K562 (cell line): ENCODE measurements around the gene GADD45GIP1. TPM values are rescaled to one million over a fixed set of nuclear protein-coding genes. Genes with fewer than 3 reads are reported as not detected.
A peak's percentile ranks its signal among the peaks of the same experiment; 100 is the strongest.

Source experiments
- ESRRA ChIP-seq: fragments of 450-650 bp; IDR thresholded peaks from 2 replicates; pipeline ENCODE4 v1.6.1; 2014; ENCODE audit warnings: low read depth, mild to moderate bottlenecking, moderate library complexity, borderline replicate concordance
- HMGN3 ChIP-seq: IDR thresholded peaks from 2 replicates; pipeline ENCODE4 v1.6.1; 2011; ENCODE audit warnings: borderline replicate concordance, low read depth, mild to moderate bottlenecking, mixed read lengths, low read length; ENCODE audit not compliant: insufficient read length; ENCODE audit errors: extremely low read depth
- IRF2 ChIP-seq: sonication (generic); formaldehyde crosslinking; IDR thresholded peaks from 2 replicates; pipeline ENCODE4 v1.8.1; 2022; ENCODE audit warnings: mild to moderate bottlenecking, missing genetic modification reagents
- PHB2 ChIP-seq: fragments of 450-650 bp; IDR thresholded peaks from 2 replicates; pipeline ENCODE4 v1.6.1; 2017; ENCODE audit warnings: low read depth
- RBM34 ChIP-seq: fragments of 200-400 bp; formaldehyde crosslinking; IDR thresholded peaks from 2 replicates; pipeline ENCODE4 v1.6.1; 2018; ENCODE audit warnings: low read length, borderline replicate concordance; ENCODE audit not compliant: insufficient read depth
- ZNF232 ChIP-seq: sonication (generic); formaldehyde crosslinking; IDR thresholded peaks from 2 replicates; pipeline ENCODE4 v1.8.0; 2022; ENCODE audit warnings: mild to moderate bottlenecking, missing genetic modification reagents
- polyA plus RNA-seq, 8 experiments: library from polyadenylated mRNA; depleted of rRNA in 4 of 8; stranded (reverse) in 5 of 8; unstranded in 3 of 8; fragments of >200 nt; fragmentation: Nextera tagmentation in 2 of 8; fragmentation: Illumina TruSeq in 1 of 8; extraction: Ambion mirVana in 2 of 8; extraction: Trizol in 1 of 8; gene quantifications; 2 replicates each; pipeline versions ENCODE4 v1.2.1 to v1.2.3, GENCODE V29; 2011 to 2014; ENCODE audit warnings: inconsistent platforms in 1 of 8, missing spikeins in 1 of 8
- total RNA-seq, 7 experiments: library from RNA; depleted of rRNA in 6 of 7; stranded (reverse); fragments of >200 nt in 6 of 7; fragmentation: Illumina TruSeq in 2 of 7; extraction: Trizol in 2 of 7; gene quantifications; 2 replicates each; pipeline versions ENCODE4 v1.2.1 to v1.2.3, GENCODE V29; 2011 to 2021; ENCODE audit warnings: low replicate concordance in 1 of 7
- TF ChIP-seq, protein P1 (sequence below): fragments of 450-650 bp; IDR thresholded peaks from 2 replicates; pipeline ENCODE4 v1.6.1; 2016; ENCODE audit warnings: mild to moderate bottlenecking, moderate library complexity
- TF ChIP-seq, protein P2 (sequence below): sonication (generic); formaldehyde crosslinking; IDR thresholded peaks from 2 replicates; pipeline ENCODE4 v1.8.0; 2022; ENCODE audit warnings: mild to moderate bottlenecking, missing genetic modification reagents
- TF ChIP-seq, protein P3 (sequence below): fragments of 250-450 bp; sonication (Bioruptor Pico); IDR thresholded peaks from 2 replicates; pipeline ENCODE4 v1.4.0; 2020; ENCODE audit warnings: mild to moderate bottlenecking
- TF ChIP-seq, protein P4 (sequence below), 2 experiments: fragments of 450-650 bp; IDR thresholded peaks; 2 replicates each; pipeline ENCODE4 v1.6.1; 2016

GADD45GIP1 gene
- total and polyA plus RNA-seq, 9 of the 15 experiments (the other 6 are each of a cell fraction or from before 2014, with no cell fraction given): 5.1 to 161 (median 29.2) TPM

DNA sequence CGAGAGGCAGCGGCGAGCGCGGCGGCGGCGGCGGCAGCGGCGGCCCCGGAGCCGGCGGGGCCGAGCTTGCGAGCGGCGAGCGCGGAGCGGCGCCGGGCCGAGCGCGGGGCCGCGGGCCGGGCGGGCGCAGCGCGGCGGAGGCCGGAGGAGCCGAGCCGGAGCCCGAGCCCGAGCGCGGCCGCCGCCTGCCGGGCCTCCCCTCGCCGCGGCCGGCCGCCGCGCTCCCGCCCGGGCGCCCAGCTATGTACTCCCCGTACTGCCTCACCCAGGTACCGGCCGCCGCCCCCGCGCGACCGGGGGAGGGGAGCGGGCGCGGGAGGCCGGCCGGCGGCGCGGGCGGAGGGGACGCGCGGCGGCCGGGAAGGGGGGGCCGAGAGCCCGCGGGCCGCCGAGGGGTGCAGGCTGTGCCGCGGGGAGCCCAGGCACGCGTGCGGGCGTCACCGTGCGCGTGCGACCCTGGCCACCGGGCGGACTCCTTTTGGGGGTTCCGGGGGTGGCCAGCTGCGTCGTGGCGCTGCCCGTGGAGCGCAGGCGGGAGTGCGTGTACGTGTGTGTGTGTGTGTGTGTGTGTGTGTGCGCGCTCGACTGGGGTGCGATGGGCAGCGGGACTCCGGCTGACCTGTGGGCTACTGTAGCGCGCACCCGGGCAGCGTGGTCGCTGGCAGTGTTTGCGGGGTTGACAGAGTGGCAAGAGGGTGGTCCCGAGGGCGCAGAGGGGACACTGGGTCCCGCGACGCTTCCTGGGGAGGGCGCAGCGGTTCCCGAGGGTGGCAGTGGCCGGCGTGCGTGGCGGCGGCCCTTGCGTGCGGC, 38.8 kb upstream of the GADD45GIP1 start (continued):
- TF ChIP-seq, protein P1, sequence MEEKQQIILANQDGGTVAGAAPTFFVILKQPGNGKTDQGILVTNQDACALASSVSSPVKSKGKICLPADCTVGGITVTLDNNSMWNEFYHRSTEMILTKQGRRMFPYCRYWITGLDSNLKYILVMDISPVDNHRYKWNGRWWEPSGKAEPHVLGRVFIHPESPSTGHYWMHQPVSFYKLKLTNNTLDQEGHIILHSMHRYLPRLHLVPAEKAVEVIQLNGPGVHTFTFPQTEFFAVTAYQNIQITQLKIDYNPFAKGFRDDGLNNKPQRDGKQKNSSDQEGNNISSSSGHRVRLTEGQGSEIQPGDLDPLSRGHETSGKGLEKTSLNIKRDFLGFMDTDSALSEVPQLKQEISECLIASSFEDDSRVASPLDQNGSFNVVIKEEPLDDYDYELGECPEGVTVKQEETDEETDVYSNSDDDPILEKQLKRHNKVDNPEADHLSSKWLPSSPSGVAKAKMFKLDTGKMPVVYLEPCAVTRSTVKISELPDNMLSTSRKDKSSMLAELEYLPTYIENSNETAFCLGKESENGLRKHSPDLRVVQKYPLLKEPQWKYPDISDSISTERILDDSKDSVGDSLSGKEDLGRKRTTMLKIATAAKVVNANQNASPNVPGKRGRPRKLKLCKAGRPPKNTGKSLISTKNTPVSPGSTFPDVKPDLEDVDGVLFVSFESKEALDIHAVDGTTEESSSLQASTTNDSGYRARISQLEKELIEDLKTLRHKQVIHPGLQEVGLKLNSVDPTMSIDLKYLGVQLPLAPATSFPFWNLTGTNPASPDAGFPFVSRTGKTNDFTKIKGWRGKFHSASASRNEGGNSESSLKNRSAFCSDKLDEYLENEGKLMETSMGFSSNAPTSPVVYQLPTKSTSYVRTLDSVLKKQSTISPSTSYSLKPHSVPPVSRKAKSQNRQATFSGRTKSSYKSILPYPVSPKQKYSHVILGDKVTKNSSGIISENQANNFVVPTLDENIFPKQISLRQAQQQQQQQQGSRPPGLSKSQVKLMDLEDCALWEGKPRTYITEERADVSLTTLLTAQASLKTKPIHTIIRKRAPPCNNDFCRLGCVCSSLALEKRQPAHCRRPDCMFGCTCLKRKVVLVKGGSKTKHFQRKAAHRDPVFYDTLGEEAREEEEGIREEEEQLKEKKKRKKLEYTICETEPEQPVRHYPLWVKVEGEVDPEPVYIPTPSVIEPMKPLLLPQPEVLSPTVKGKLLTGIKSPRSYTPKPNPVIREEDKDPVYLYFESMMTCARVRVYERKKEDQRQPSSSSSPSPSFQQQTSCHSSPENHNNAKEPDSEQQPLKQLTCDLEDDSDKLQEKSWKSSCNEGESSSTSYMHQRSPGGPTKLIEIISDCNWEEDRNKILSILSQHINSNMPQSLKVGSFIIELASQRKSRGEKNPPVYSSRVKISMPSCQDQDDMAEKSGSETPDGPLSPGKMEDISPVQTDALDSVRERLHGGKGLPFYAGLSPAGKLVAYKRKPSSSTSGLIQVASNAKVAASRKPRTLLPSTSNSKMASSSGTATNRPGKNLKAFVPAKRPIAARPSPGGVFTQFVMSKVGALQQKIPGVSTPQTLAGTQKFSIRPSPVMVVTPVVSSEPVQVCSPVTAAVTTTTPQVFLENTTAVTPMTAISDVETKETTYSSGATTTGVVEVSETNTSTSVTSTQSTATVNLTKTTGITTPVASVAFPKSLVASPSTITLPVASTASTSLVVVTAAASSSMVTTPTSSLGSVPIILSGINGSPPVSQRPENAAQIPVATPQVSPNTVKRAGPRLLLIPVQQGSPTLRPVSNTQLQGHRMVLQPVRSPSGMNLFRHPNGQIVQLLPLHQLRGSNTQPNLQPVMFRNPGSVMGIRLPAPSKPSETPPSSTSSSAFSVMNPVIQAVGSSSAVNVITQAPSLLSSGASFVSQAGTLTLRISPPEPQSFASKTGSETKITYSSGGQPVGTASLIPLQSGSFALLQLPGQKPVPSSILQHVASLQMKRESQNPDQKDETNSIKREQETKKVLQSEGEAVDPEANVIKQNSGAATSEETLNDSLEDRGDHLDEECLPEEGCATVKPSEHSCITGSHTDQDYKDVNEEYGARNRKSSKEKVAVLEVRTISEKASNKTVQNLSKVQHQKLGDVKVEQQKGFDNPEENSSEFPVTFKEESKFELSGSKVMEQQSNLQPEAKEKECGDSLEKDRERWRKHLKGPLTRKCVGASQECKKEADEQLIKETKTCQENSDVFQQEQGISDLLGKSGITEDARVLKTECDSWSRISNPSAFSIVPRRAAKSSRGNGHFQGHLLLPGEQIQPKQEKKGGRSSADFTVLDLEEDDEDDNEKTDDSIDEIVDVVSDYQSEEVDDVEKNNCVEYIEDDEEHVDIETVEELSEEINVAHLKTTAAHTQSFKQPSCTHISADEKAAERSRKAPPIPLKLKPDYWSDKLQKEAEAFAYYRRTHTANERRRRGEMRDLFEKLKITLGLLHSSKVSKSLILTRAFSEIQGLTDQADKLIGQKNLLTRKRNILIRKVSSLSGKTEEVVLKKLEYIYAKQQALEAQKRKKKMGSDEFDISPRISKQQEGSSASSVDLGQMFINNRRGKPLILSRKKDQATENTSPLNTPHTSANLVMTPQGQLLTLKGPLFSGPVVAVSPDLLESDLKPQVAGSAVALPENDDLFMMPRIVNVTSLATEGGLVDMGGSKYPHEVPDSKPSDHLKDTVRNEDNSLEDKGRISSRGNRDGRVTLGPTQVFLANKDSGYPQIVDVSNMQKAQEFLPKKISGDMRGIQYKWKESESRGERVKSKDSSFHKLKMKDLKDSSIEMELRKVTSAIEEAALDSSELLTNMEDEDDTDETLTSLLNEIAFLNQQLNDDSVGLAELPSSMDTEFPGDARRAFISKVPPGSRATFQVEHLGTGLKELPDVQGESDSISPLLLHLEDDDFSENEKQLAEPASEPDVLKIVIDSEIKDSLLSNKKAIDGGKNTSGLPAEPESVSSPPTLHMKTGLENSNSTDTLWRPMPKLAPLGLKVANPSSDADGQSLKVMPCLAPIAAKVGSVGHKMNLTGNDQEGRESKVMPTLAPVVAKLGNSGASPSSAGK: peak; percentile 13; the same call in 1 of the 2 replicates
- TF ChIP-seq RBM34 (no peak), IRF2 (0 out of 2 replicates have a peak, but pooled peaks have one; percentile 49), ZNF232 (CRISPR knock-in tag) (no peak), HMGN3 (peak; percentile 60), PHB2 (no peak), ESRRA (no peak)
- TF ChIP-seq, protein P2, sequence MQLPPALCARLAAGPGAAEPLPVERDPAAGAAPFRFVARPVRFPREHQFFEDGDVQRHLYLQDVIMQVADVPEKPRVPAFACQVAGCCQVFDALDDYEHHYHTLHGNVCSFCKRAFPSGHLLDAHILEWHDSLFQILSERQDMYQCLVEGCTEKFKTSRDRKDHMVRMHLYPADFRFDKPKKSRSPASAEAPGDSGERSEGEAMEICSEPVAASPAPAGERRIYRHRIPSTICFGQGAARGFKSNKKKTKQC (CRISPR knock-in tag): no peak
- TF ChIP-seq, protein P3, sequence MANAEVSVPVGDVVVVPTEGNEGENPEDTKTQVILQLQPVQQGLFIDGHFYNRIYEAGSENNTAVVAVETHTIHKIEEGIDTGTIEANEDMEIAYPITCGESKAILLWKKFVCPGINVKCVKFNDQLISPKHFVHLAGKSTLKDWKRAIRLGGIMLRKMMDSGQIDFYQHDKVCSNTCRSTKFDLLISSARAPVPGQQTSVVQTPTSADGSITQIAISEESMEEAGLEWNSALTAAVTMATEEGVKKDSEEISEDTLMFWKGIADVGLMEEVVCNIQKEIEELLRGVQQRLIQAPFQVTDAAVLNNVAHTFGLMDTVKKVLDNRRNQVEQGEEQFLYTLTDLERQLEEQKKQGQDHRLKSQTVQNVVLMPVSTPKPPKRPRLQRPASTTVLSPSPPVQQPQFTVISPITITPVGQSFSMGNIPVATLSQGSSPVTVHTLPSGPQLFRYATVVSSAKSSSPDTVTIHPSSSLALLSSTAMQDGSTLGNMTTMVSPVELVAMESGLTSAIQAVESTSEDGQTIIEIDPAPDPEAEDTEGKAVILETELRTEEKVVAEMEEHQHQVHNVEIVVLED: peak; percentile 33; the same call in 1 of the 2 replicates
- TF ChIP-seq, protein P4, sequence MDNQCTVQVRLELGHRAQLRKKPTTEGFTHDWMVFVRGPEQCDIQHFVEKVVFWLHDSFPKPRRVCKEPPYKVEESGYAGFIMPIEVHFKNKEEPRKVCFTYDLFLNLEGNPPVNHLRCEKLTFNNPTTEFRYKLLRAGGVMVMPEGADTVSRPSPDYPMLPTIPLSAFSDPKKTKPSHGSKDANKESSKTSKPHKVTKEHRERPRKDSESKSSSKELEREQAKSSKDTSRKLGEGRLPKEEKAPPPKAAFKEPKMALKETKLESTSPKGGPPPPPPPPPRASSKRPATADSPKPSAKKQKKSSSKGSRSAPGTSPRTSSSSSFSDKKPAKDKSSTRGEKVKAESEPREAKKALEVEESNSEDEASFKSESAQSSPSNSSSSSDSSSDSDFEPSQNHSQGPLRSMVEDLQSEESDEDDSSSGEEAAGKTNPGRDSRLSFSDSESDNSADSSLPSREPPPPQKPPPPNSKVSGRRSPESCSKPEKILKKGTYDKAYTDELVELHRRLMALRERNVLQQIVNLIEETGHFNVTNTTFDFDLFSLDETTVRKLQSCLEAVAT (IDR thresholded peaks at IDR 0.05): 0 out of 4 replicates have a peak, but pooled peaks of 1 of the 2 experiments have one; percentile 27
